ENCODE data around the gene SNAPC2. TPM values are rescaled to one million over a fixed set of nuclear protein-coding genes. Genes with fewer than 3 reads are reported as not detected.

The SNAPC2 gene
- total and polyA plus RNA-seq, 2 of the 13 experiments (the other 11 are each of a cell fraction or from before 2014, with no cell fraction given), result 10.2 to 12.7 TPM

GRCh38 chr19:7870571-7871436 lies 49.3 kb upstream of the SNAPC2 start (continued):
- TF ChIP-seq, protein P1, sequence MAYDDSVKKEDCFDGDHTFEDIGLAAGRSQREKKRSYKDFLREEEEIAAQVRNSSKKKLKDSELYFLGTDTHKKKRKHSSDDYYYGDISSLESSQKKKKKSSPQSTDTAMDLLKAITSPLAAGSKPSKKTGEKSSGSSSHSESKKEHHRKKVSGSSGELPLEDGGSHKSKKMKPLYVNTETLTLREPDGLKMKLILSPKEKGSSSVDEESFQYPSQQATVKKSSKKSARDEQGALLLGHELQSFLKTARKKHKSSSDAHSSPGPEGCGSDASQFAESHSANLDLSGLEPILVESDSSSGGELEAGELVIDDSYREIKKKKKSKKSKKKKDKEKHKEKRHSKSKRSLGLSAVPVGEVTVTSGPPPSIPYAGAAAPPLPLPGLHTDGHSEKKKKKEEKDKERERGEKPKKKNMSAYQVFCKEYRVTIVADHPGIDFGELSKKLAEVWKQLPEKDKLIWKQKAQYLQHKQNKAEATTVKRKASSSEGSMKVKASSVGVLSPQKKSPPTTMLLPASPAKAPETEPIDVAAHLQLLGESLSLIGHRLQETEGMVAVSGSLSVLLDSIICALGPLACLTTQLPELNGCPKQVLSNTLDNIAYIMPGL (CRISPR knock-in tag; IDR thresholded peaks at IDR 0.05; ENCODE audit: borderline replicate concordance in 1 of 2, low read depth in 1 of 2), result no peak; a peak in 1 of 4 replicates
- TF ChIP-seq HNF1A (IDR thresholded peaks at IDR 0.05; ENCODE audit: low read depth), result no peak
- TF ChIP-seq HNF1A (CRISPR knock-in tag; IDR thresholded peaks at IDR 0.05; ENCODE audit: borderline replicate concordance), result no peak
- TF ChIP-seq SP5 (CRISPR knock-in tag; IDR thresholded peaks at IDR 0.05; ENCODE audit: borderline replicate concordance, low read depth), result peak; percentile 25; the same call in 1 of the 2 replicates
- TF ChIP-seq, protein P2, sequence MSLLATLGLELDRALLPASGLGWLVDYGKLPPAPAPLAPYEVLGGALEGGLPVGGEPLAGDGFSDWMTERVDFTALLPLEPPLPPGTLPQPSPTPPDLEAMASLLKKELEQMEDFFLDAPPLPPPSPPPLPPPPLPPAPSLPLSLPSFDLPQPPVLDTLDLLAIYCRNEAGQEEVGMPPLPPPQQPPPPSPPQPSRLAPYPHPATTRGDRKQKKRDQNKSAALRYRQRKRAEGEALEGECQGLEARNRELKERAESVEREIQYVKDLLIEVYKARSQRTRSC (CRISPR knock-in tag; IDR thresholded peaks at IDR 0.05; ENCODE audit: low read depth), result no peak
- peak; percentile 49; the same call in 1 of the 2 replicates for TF ChIP-seq ZFY (CRISPR knock-in tag; IDR thresholded peaks at IDR 0.05)
- TF ChIP-seq, protein P3, sequence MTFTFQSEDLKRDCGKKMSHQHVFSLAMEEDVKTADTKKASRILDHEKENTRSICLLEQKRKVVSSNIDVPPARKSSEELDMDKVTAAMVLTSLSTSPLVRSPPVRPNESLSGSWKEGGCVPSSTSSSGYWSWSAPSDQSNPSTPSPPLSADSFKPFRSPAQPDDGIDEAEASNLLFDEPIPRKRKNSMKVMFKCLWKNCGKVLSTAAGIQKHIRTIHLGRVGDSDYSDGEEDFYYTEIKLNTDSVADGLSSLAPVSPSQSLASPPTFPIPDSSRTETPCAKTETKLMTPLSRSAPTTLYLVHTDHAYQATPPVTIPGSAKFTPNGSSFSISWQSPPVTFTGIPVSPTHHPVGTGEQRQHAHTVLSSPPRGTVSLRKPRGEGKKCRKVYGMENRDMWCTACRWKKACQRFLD (CRISPR knock-in tag; IDR thresholded peaks at IDR 0.05; ENCODE audit: borderline replicate concordance), result no peak
- TF ChIP-seq ZNF574 (CRISPR knock-in tag; IDR thresholded peaks at IDR 0.05), result 0 out of 2 replicates have a peak, but pooled peaks have one; percentile 29
- TF ChIP-seq ZNF230 (CRISPR knock-in tag; IDR thresholded peaks at IDR 0.05), result 0 out of 2 replicates have a peak, but pooled peaks have one; percentile 1
- 0 out of 2 replicates have a peak, but pooled peaks have one; percentile 9 for TF ChIP-seq ZSCAN25 (CRISPR knock-in tag; IDR thresholded peaks at IDR 0.05)
- TF ChIP-seq, protein P4, sequence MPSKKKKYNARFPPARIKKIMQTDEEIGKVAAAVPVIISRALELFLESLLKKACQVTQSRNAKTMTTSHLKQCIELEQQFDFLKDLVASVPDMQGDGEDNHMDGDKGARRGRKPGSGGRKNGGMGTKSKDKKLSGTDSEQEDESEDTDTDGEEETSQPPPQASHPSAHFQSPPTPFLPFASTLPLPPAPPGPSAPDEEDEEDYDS (CRISPR knock-in tag; IDR thresholded peaks at IDR 0.05), result peak; percentile 66; the same call in 1 of the 2 replicates
- peak; percentile 98 for TF ChIP-seq SP4 (CRISPR knock-in tag; IDR thresholded peaks at IDR 0.05)
- TF ChIP-seq PRPF4 (IDR thresholded peaks at IDR 0.05; ENCODE audit: low read depth, low read length, poor library complexity, severe bottlenecking), result no peak
- peak; percentile 66 for TF ChIP-seq SAP130 (CRISPR knock-in tag; IDR thresholded peaks at IDR 0.05; ENCODE audit: low read depth)
